IPS-NIHi7 (cell line): ENCODE data around the gene ZNF732.
"Not testable (repeated sequence)": the region's sequence is repeated elsewhere in the genome, so short reads cannot be mapped to it uniquely, and the experiment has no call there.

Experiments
- DNase-seq: peaks from one replicate; pipeline ENCODE4 v3.0.0; 2012; ENCODE audit warnings: mixed read lengths; ENCODE audit errors: extremely low spot score

Gene ZNF732

GRCh38 chr4:253936-254756, 51.1 kb downstream of the ZNF732 start:
- no peak for DNase-seq

- no peak for DNase-seq
These were observed 53.1 kb downstream of the ZNF732 start for GRCh38 chr4:252065-252601.

- DNase-seq: peak; percentile 10
These were observed 60.8 kb downstream of the ZNF732 start for GRCh38 chr4:244471-244870.

- DNase-seq: no peak
These were observed 61.8 kb downstream of the ZNF732 start for GRCh38 chr4:243426-243825.

- DNase-seq: peak; percentile 54
These were observed 63.0 kb downstream of the ZNF732 start for GRCh38 chr4:242121-242848.

GRCh38 chr4:241411-241810, 63.9 kb downstream of the ZNF732 start:
- not testable (repeated sequence) for DNase-seq

- no peak for DNase-seq
These were observed 69.2 kb downstream of the ZNF732 start for GRCh38 chr4:236028-236427.

GRCh38 chr4:234178-234577, 71.1 kb downstream of the ZNF732 start:
- peak; percentile 10 for DNase-seq

- no peak for DNase-seq
These were observed 81.3 kb downstream of the ZNF732 start for GRCh38 chr4:223913-224497.
